IMR-90 (cell line): Measurements from ENCODE around the gene NLGN1. TPM values are rescaled to one million over a fixed set of nuclear protein-coding genes. Genes with fewer than 3 reads are reported as not detected.

Experiments
- ATAC-seq: fragments of 200-7000 bp; cut with Tn5 transposase; 2 replicates; pipeline ENCODE4 v1.9.1; 2020; ENCODE audit warnings: low read depth, mild to moderate bottlenecking, moderate library complexity
- BruUV-seq: library from RNA; stranded (reverse); fragments of 400-500 nt; replicated peaks from 2 replicates; lab custom pipeline; 2021; lab: Mats Ljungman, UMichigan
- CTCF ChIA-PET: fragments of 300-600 bp; formaldehyde crosslinking; extraction: SDS; loops from one replicate; lab custom pipeline; 2021; ENCODE audit warnings: antibody characterized with exemption; lab: Yijun Ruan, JAX
- POLR2A ChIA-PET: fragments of 300-600 bp; sonication (Branson Sonifier 250); formaldehyde crosslinking; loops from one replicate; lab custom pipeline; 2022; ENCODE audit warnings: antibody characterized with exemption; ENCODE audit not compliant: unreplicated experiment; lab: Charles Lee
- DNase-seq: peaks from one replicate; pipeline ENCODE4 v3.0.0; 2013
- H2AFZ ChIP-seq: replicated peaks from 2 replicates; pipeline ENCODE3; 2013; ENCODE audit warnings: low read length, mild to moderate bottlenecking; ENCODE audit not compliant: poor library complexity
- H2AK5ac ChIP-seq: 2 replicates; pipeline ENCODE4 v1.6.1; 2013; ENCODE audit warnings: low read depth, low read length, inconsistent platforms
- H2AK9ac ChIP-seq: replicated peaks from 2 replicates; pipeline ENCODE3; 2013; ENCODE audit warnings: mild to moderate bottlenecking, low read depth, low read length, moderate library complexity; ENCODE audit not compliant: poor library complexity
- H2BK120ac ChIP-seq: 2 replicates; pipeline ENCODE4 v1.6.1; 2013; ENCODE audit warnings: low read depth, low read length, inconsistent platforms
- H2BK15ac ChIP-seq: 3 replicates; pipeline ENCODE4 v1.6.1; 2013; ENCODE audit warnings: low read depth, low read length, inconsistent platforms
- H2BK20ac ChIP-seq: 2 replicates; pipeline ENCODE4 v1.6.1; 2013; ENCODE audit warnings: low read depth, mild to moderate bottlenecking, inconsistent platforms, low read length, moderate library complexity
- H2BK5ac ChIP-seq: 2 replicates; pipeline ENCODE4 v1.6.1; 2013; ENCODE audit warnings: mild to moderate bottlenecking, low read depth, low read length, inconsistent platforms; ENCODE audit not compliant: poor library complexity, severe bottlenecking
- H3K14ac ChIP-seq: replicated peaks from 2 replicates; pipeline ENCODE4 v1.6.1; 2013; ENCODE audit warnings: low read depth, low read length, inconsistent platforms
- H3K18ac ChIP-seq: 2 replicates; pipeline ENCODE4 v1.6.1; 2013; ENCODE audit warnings: low read depth, low read length, control low read depth
- H3K23ac ChIP-seq: 2 replicates; pipeline ENCODE4 v1.6.1; 2013; ENCODE audit warnings: low read depth, low read length, inconsistent platforms
- H3K27ac ChIP-seq: 2 replicates; pipeline ENCODE4 v1.5.1; 2013; ENCODE audit warnings: mild to moderate bottlenecking, control low read depth, low read length; ENCODE audit not compliant: insufficient read depth
- H3K27me3 ChIP-seq: 2 replicates; pipeline ENCODE4 v1.6.1; 2013; ENCODE audit warnings: low read length; ENCODE audit not compliant: control insufficient read depth, insufficient read depth
- H3K36me3 ChIP-seq: 2 replicates; pipeline ENCODE4 v1.6.1; 2013; ENCODE audit warnings: low read length, mixed read lengths; ENCODE audit not compliant: control insufficient read depth, insufficient read depth
- H3K4ac ChIP-seq: 2 replicates; pipeline ENCODE4 v1.6.1; 2013; ENCODE audit warnings: low read depth, low read length, inconsistent platforms
- H3K4me1 ChIP-seq: 2 replicates; pipeline ENCODE4 v1.6.1; 2013; ENCODE audit warnings: low read length, mixed read lengths; ENCODE audit not compliant: control insufficient read depth, insufficient read depth
- H3K4me2 ChIP-seq: 2 replicates; pipeline ENCODE4 v1.6.1; 2013; ENCODE audit warnings: low read depth, mild to moderate bottlenecking, control low read depth, low read length, moderate library complexity
- H3K4me3 ChIP-seq: 2 replicates; pipeline ENCODE4 v1.5.1; 2013; ENCODE audit warnings: low read depth, mild to moderate bottlenecking, control low read depth, low read length, moderate library complexity; ENCODE audit not compliant: insufficient read depth
- H3K56ac ChIP-seq: 2 replicates; pipeline ENCODE4 v1.6.1; 2013; ENCODE audit warnings: low read length, inconsistent platforms; ENCODE audit not compliant: insufficient read depth; ENCODE audit errors: extremely low read depth
- H3K79me1 ChIP-seq, 2 experiments: 2 replicates each; pipeline ENCODE4 v1.6.1; 2013; ENCODE audit warnings: low read length in 2 of 2, inconsistent platforms in 1 of 2, low read depth in 1 of 2
- H3K9ac ChIP-seq: 2 replicates; pipeline ENCODE4 v1.6.1; 2013; ENCODE audit warnings: low read depth, low read length, control low read depth
- H3K9me1 ChIP-seq: 2 replicates; pipeline ENCODE4 v1.6.1; 2013; ENCODE audit warnings: low read length, inconsistent platforms; ENCODE audit not compliant: insufficient read depth
- H3K9me3 ChIP-seq: 2 replicates; pipeline ENCODE4 v1.6.1; 2013; ENCODE audit warnings: low read length; ENCODE audit not compliant: control insufficient read depth, insufficient read depth
- H4K20me1 ChIP-seq: 2 replicates; pipeline ENCODE4 v1.6.1; 2013; ENCODE audit warnings: low read length, inconsistent platforms; ENCODE audit not compliant: insufficient read depth
- H4K5ac ChIP-seq: 2 replicates; pipeline ENCODE4 v1.6.1; 2013; ENCODE audit warnings: mild to moderate bottlenecking, low read depth, low read length, control low read depth
- H4K8ac ChIP-seq, 2 experiments: 2 replicates each; pipeline ENCODE4 v1.6.1; 2013; ENCODE audit warnings: low read depth in 2 of 2, low read length in 2 of 2, control low read depth in 1 of 2, inconsistent platforms in 1 of 2
- H4K91ac ChIP-seq: 2 replicates; pipeline ENCODE4 v1.6.1; 2013; ENCODE audit warnings: low read depth, low read length, inconsistent platforms; ENCODE audit not compliant: insufficient read depth
- BHLHE40 ChIP-seq: fragments of 150-350 bp; IDR thresholded peaks from 2 replicates; pipeline ENCODE4 v1.6.1; 2016; ENCODE audit warnings: mild to moderate bottlenecking, low read depth, low read length
- CEBPB ChIP-seq: IDR thresholded peaks from 2 replicates; pipeline ENCODE4 v1.6.1; 2012; ENCODE audit warnings: low read depth, low read length, improper control_type of control experiment
- CTCF ChIP-seq: conservative IDR thresholded peaks from 2 replicates; pipeline ENCODE4 v1.5.1; 2012; ENCODE audit warnings: mild to moderate bottlenecking, low read depth, low read length, improper control_type of control experiment
- FOS ChIP-seq: fragments of 150-350 bp; IDR thresholded peaks from 2 replicates; pipeline ENCODE4 v1.6.1; 2016; ENCODE audit warnings: low read depth, low read length
- MAFK ChIP-seq: IDR thresholded peaks from 2 replicates; pipeline ENCODE4 v1.6.1; 2012; ENCODE audit warnings: low read depth, low read length, improper control_type of control experiment
- MXI1 ChIP-seq: IDR thresholded peaks from 2 replicates; pipeline ENCODE4 v1.6.1; 2012; ENCODE audit warnings: low read depth, mild to moderate bottlenecking, low read length, moderate library complexity, borderline replicate concordance
- POLR2A ChIP-seq: IDR thresholded peaks from 2 replicates; pipeline ENCODE4 v1.6.1; 2012; ENCODE audit warnings: mild to moderate bottlenecking, low read depth, low read length
- RAD21 ChIP-seq: IDR thresholded peaks from 2 replicates; pipeline ENCODE4 v1.6.1; 2012; ENCODE audit warnings: low read length, improper control_type of control experiment
- RCOR1 ChIP-seq: IDR thresholded peaks from 2 replicates; pipeline ENCODE4 v1.6.1; 2012; ENCODE audit warnings: mild to moderate bottlenecking, low read length, improper control_type of control experiment; ENCODE audit not compliant: insufficient replicate concordance
- RFX5 ChIP-seq: IDR thresholded peaks from 2 replicates; pipeline ENCODE4 v1.8.0; 2012; ENCODE audit warnings: low read depth, mild to moderate bottlenecking, low read length, moderate library complexity
- SMC3 ChIP-seq: fragments of 150-350 bp; IDR thresholded peaks from 2 replicates; pipeline ENCODE4 v1.6.1; 2016; ENCODE audit warnings: low read depth, mild to moderate bottlenecking, antibody characterized with exemption, low read length, moderate library complexity
- USF2 ChIP-seq: fragments of 150-350 bp; IDR thresholded peaks from 2 replicates; pipeline ENCODE4 v1.6.1; 2017; ENCODE audit warnings: mild to moderate bottlenecking, antibody characterized with exemption, low read length, low read depth
- WGBS, 2 experiments: methylation state at CpG; one replicate each; pipeline versions ENCODE4 v1.1.5 to v1.1.7; 2013; ENCODE audit warnings: missing lambda C conversion rate in 2 of 2; ENCODE audit not compliant: insufficient read length in 1 of 2; ENCODE audit errors: extremely low coverage in 2 of 2; 5-methylcytosine and 5-hydroxymethylcytosine counted together
- dilution Hi-C: fragments of 300-500 bp; cut with HindIII; formaldehyde crosslinking; loops from one replicate; pipeline ENCODE4 v1.14.3; 2018; ENCODE audit warnings: low sequenced_read_pairs; ENCODE audit not compliant: unreplicated experiment
- in situ Hi-C: fragments of 300-500 bp; cut with MboI; formaldehyde crosslinking; loops from 3 replicates; pipeline ENCODE4 v1.14.3; 2019; ENCODE audit warnings: low sequenced_read_pairs, inconsistent platforms, mixed read lengths
- intact Hi-C: fragments of 100-400 bp; cut with micrococcal nuclease; formaldehyde crosslinking; loops from 2 replicates; pipeline ENCODE4 v1.10.0; 2022
- polyA plus RNA-seq, 3 experiments: library from polyadenylated mRNA; depleted of rRNA; stranded (reverse); fragments of >200 nt; gene quantifications; 2 replicates each; pipeline ENCODE4 v1.2.3, GENCODE V29; 2012; ENCODE audit warnings: low replicate concordance in 1 of 3
- total RNA-seq: library from RNA; depleted of rRNA; stranded (reverse); fragments of >200 nt; gene quantifications from 2 replicates; pipeline ENCODE4 v1.2.3, GENCODE V29; 2012

The NLGN1 gene
- total and polyA plus RNA-seq, 2 of the 4 experiments (the other 2 are of a cell fraction): 1.8 to 12.5 TPM

GRCh38 chr3:173630849-173631248 lies 233.3 kb downstream of the NLGN1 start:
- no peaks in the 10 kb centered on the region for H3K9me3 ChIP-seq
- no peaks in the 10 kb centered on the region for H3K27me3 ChIP-seq
- ChIA-PET POLR2A (no interaction called here), CTCF (no interaction called here)
- in situ Hi-C loops: no loop called here
- H3K4me3 ChIP-seq: no peak overlapping the region
- no peak overlapping the region for H2AK9ac ChIP-seq
- H3K23ac ChIP-seq: no peak overlapping the region
- H3K4me2 ChIP-seq: no peak overlapping the region
- H2BK15ac ChIP-seq: no peak overlapping the region
- no peak overlapping the region for H2BK5ac ChIP-seq
- H4K91ac ChIP-seq: no peak overlapping the region
- no peak overlapping the region for H4K8ac ChIP-seq
- H2AFZ ChIP-seq: no peak overlapping the region
- H3K4me1 ChIP-seq: no peaks in the 10 kb centered on the region
- no peak overlapping the region for H2BK120ac ChIP-seq
- H2BK20ac ChIP-seq: no peak overlapping the region
- H3K79me1 ChIP-seq: no peaks in the 10 kb centered on the region
- no CpG with 5 or more reads among the region's 2 CpGs for WGBS, 2 experiments
- no peak overlapping the region for H3K4ac ChIP-seq
- H3K18ac ChIP-seq: no peak overlapping the region
- BruUV-seq: no TSS peak
- no peak for ATAC-seq
- no peak overlapping the region for H2AK5ac ChIP-seq
- no peak overlapping the region for H3K27ac ChIP-seq
- H3K14ac ChIP-seq: no peak overlapping the region
- dilution Hi-C loops: no loop called here
- no peak for DNase-seq
- no peaks in the 10 kb centered on the region for H4K20me1 ChIP-seq
- H3K9me1 ChIP-seq: no peaks in the 10 kb centered on the region
- no peak overlapping the region for H3K9ac ChIP-seq
- no peak overlapping the region for H3K56ac ChIP-seq
- TF ChIP-seq MXI1: no peak
- TF ChIP-seq RFX5: no peak
- no peak for TF ChIP-seq USF2
- TF ChIP-seq CEBPB: no peak
- no peak for TF ChIP-seq SMC3
- TF ChIP-seq FOS: no peak
- no peak for TF ChIP-seq CTCF
- TF ChIP-seq RAD21: no peak
- no peak for TF ChIP-seq RCOR1
- TF ChIP-seq BHLHE40: no peak
- no peak for TF ChIP-seq POLR2A
- TF ChIP-seq MAFK: no peak
- H3K36me3 ChIP-seq: no peaks in the 10 kb centered on the region
- intact Hi-C loops: no loop called here
- no peak overlapping the region for H4K5ac ChIP-seq
